K562 (cell line): ENCODE results near the gene ZMIZ1.

ENCODE experiments used
- ATF2 ChIP-seq: sonication (generic); formaldehyde crosslinking; IDR thresholded peaks from 2 replicates; pipeline ENCODE4 v1.8.1; 2022; ENCODE audit warnings: missing genetic modification reagents
- CAMTA2 ChIP-seq: fragments of 250-450 bp; sonication (Bioruptor Pico); conservative IDR thresholded peaks from 2 replicates; pipeline ENCODE4 v1.5.1; 2022
- CBX3 ChIP-seq, 2 experiments: IDR thresholded peaks; 1 replicate in 1 of 2; 2 replicates in 1 of 2; pipeline ENCODE4 v1.6.1; 2012; ENCODE audit warnings: inconsistent platforms in 2 of 2, low read length in 2 of 2, borderline replicate concordance in 1 of 2, control low read depth in 1 of 2
- CTCF ChIP-seq, 3 experiments: IDR thresholded peaks in 2 of 3; conservative IDR thresholded peaks in 1 of 3; 2 replicates each; pipeline ENCODE4 v1.5.1; 2011 to 2012; ENCODE audit warnings: low read length in 3 of 3, mild to moderate bottlenecking in 3 of 3, control low read depth in 2 of 3, improper control_type of control experiment in 1 of 3, inconsistent platforms in 1 of 3, low read depth in 1 of 3, mixed read lengths in 1 of 3, moderate library complexity in 1 of 3; ENCODE audit not compliant: insufficient read depth in 2 of 3
- ELK1 ChIP-seq: sonication (generic); formaldehyde crosslinking; IDR thresholded peaks from 2 replicates; pipeline ENCODE4 v1.8.1; 2022; ENCODE audit warnings: missing genetic modification reagents
- FOXM1 ChIP-seq, 2 experiments: fragments of 450-650 bp in 1 of 2; sonication (generic) in 1 of 2; formaldehyde crosslinking in 1 of 2; IDR thresholded peaks; 2 replicates each; pipeline versions ENCODE4 v1.6.1 to v1.9.0; 2017 to 2022; ENCODE audit warnings: low read depth in 2 of 2, mild to moderate bottlenecking in 2 of 2, missing genetic modification reagents in 1 of 2, moderate library complexity in 1 of 2
- HDAC8 ChIP-seq: fragments of 450-650 bp; IDR thresholded peaks from 2 replicates; pipeline ENCODE4 v1.6.1; 2016; ENCODE audit warnings: mild to moderate bottlenecking, missing genetic modification characterization, moderate library complexity, missing compliant biosample characterization
- MCM7 ChIP-seq, 2 experiments: fragments of 450-650 bp; IDR thresholded peaks; 2 replicates each; pipeline ENCODE4 v1.6.1; 2016 to 2018
- ZKSCAN3 ChIP-seq: fragments of 250-450 bp; sonication (Bioruptor Pico); IDR thresholded peaks from 2 replicates; pipeline ENCODE4 v1.4.0; 2020
- ZSCAN29 ChIP-seq: fragments of 450-650 bp; IDR thresholded peaks from 2 replicates; pipeline ENCODE4 v1.6.1; 2017

- TF ChIP-seq CTCF (IDR thresholded peaks at IDR 0.05 in 2 of 3, conservative IDR thresholded peaks at IDR 0.05 in 1 of 3; ENCODE audit: insufficient read depth in 2 of 3, low read depth in 1 of 3, low read length in 3 of 3), result no peak
- no peak for TF ChIP-seq ATF2 (CRISPR knock-in tag)
- TF ChIP-seq CBX3 (IDR thresholded peaks at IDR 0.05; ENCODE audit: borderline replicate concordance in 1 of 2, low read length in 2 of 2), result no peak
- TF ChIP-seq ELK1 (CRISPR knock-in tag), result no peak
- TF ChIP-seq CAMTA2, result no peak
- no peak for TF ChIP-seq ZSCAN29
- TF ChIP-seq ZKSCAN3 (CRISPR knock-in tag), result no peak
- TF ChIP-seq FOXM1 (IDR thresholded peaks at IDR 0.05; ENCODE audit: low read depth), result no peak
- no peak for TF ChIP-seq FOXM1 (CRISPR knock-in tag; IDR thresholded peaks at IDR 0.05; ENCODE audit: low read depth)
- no peak for TF ChIP-seq HDAC8
- TF ChIP-seq MCM7 (IDR thresholded peaks at IDR 0.05), result no peak
Measured at GRCh38 chr10:79159141-79159651, 90.4 kb downstream of the ZMIZ1 start.
